Erythroblast (primary cell): Measurements from ENCODE around the gene MS4A10.

Experiments used
- GATA1 ChIP-seq: IDR thresholded peaks from 2 replicates; pipeline ENCODE4 v1.6.1; 2011; ENCODE audit warnings: low read depth, mild to moderate bottlenecking, control low read depth, low read length, moderate library complexity
- POLR2A ChIP-seq: IDR thresholded peaks from 2 replicates; pipeline ENCODE4 v1.6.1; 2011; ENCODE audit warnings: mild to moderate bottlenecking, low read length

DNA sequence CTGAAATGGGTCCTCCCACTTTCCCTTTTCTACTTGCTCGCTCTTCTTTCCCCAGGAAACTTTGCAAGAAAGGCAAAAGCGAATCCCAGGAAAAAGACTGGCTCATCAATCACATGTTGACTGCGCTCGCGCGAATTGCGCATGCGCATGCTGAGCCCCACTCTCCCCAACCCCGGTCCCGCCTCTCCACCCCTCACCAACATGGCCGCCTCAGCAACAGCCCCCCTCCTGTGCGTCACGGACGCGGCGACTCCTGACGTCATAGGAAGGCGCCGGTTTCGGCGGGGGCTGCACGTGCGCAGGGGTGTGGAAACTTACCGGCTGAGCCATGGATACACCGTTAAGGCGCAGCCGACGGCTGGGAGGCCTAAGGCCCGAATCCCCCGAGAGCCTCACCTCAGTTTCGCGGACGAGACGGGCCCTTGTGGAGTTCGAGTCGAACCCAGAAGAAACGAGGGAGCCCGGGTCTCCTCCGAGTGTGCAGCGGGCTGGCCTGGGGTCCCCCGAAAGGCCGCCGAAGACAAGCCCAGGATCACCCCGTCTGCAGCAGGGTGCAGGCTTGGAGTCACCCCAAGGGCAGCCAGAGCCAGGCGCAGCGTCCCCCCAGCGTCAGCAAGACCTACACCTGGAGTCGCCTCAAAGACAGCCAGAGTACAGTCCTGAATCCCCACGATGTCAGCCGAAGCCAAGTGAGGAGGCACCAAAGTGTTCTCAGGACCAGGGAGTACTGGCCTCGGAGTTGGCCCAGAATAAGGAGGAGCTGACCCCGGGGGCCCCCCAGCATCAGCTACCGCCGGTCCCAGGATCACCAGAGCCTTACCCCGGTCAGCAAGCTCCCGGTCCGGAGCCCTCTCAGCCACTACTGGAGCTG lies 56.9 kb downstream of the MS4A10 start, which contains the start of gene CCDC86:
- TF ChIP-seq POLR2A = peak; percentile 48
- TF ChIP-seq GATA1 = no peak
